DOHH2 (cell line): ENCODE results near the gene CAMTA1.

Source experiments
- H3F3A ChIP-seq: fragments of 200-600 bp; sonication (generic), shearing (Covaris generic); 2 replicates; pipeline ENCODE4 v1.6.0; 2016; ENCODE audit warnings: antibody characterized with exemption, mild to moderate bottlenecking; ENCODE audit not compliant: control insufficient read depth, insufficient read depth
- H3K27ac ChIP-seq: fragments of 200-600 bp; sonication (generic); 2 replicates; pipeline ENCODE4 v1.5.1; 2014; ENCODE audit warnings: low read depth, mild to moderate bottlenecking, low read length, moderate library complexity
- H3K27me3 ChIP-seq: fragments of 200-600 bp; sonication (generic); 2 replicates; pipeline ENCODE4 v1.6.1; 2014; ENCODE audit warnings: mild to moderate bottlenecking, low read length, mixed read lengths; ENCODE audit not compliant: control insufficient read depth
- H3K36me3 ChIP-seq: fragments of 200-600 bp; sonication (generic); 2 replicates; pipeline ENCODE4 v1.6.1; 2014; ENCODE audit warnings: mild to moderate bottlenecking, low read length, moderate library complexity, mixed read lengths; ENCODE audit not compliant: control insufficient read depth
- H3K4me1 ChIP-seq: fragments of 200-600 bp; sonication (generic); 2 replicates; pipeline ENCODE4 v1.6.1; 2014; ENCODE audit warnings: mild to moderate bottlenecking, low read length, mixed read lengths; ENCODE audit not compliant: control insufficient read depth
- H3K4me2 ChIP-seq: fragments of 200-600 bp; sonication (generic); 2 replicates; pipeline ENCODE4 v1.6.0; 2014; ENCODE audit warnings: mild to moderate bottlenecking, low read length, moderate library complexity
- H3K4me3 ChIP-seq: fragments of 200-600 bp; sonication (generic); 2 replicates; pipeline ENCODE4 v1.5.1; 2014; ENCODE audit warnings: mild to moderate bottlenecking, low read length, mixed read lengths
- H3K79me2 ChIP-seq: fragments of 200-600 bp; sonication (generic); 2 replicates; pipeline ENCODE4 v1.6.1; 2014; ENCODE audit warnings: mild to moderate bottlenecking, low read length, mixed read lengths; ENCODE audit not compliant: control insufficient read depth
- H3K9me2 ChIP-seq: fragments of 200-600 bp; sonication (generic); replicated peaks from 2 replicates; pipeline ENCODE4 v1.6.1; 2014; ENCODE audit warnings: mild to moderate bottlenecking, low read length, mixed read lengths; ENCODE audit not compliant: control insufficient read depth
- H3K9me3 ChIP-seq: fragments of 200-600 bp; sonication (generic); 2 replicates; pipeline ENCODE4 v1.6.1; 2014; ENCODE audit warnings: antibody characterized with exemption, low read length, mixed read lengths; ENCODE audit not compliant: control insufficient read depth, insufficient read depth
- H4K20me1 ChIP-seq: fragments of 200-600 bp; sonication (generic); 2 replicates; pipeline ENCODE4 v1.6.0; 2014; ENCODE audit warnings: low read depth, mild to moderate bottlenecking, antibody characterized with exemption, low read length, moderate library complexity; ENCODE audit not compliant: control insufficient read depth, insufficient read depth
- CTCF ChIP-seq: fragments of 200-600 bp; sonication (generic); IDR thresholded peaks from one replicate; pipeline ENCODE4 v1.5.1; 2014; ENCODE audit warnings: antibody characterized with exemption, mild to moderate bottlenecking, low read depth, low read length; ENCODE audit not compliant: poor library complexity, severe bottlenecking
- EZH2phosphoT487 ChIP-seq: fragments of 200-600 bp; sonication (generic); IDR thresholded peaks from 2 replicates; pipeline ENCODE4 v1.6.1; 2017; ENCODE audit warnings: borderline replicate concordance, mild to moderate bottlenecking, antibody characterized with exemption, low read length, moderate library complexity, mixed read lengths

CAMTA1 gene

DNA sequence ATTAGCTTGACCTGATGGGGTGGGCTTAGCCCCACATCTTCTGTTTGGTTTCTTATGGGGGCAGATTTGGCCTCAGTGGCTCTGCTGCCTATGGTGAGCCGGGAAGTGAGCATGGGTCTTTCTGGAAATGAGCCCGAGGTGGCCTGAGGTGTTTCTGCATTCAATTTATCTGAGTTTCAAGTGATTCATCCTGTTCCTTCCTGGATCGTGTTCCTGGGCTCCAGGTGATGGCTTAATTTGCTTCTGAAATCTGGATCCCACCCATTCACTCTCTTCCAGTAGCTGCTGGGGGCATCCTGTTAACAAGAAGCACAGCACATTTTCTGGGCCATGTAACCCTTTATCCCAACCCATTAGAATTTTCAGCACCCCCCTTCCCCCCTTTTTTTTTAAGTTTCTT lies 324.6 kb downstream of the CAMTA1 start:
- H3K9me3 ChIP-seq = no peaks in the 10 kb centered on the region
- no peaks in the 10 kb centered on the region for H4K20me1 ChIP-seq
- no peak overlapping the region for H3K4me3 ChIP-seq
- H3K36me3 ChIP-seq = no peaks in the 10 kb centered on the region
- H3K9me2 ChIP-seq = no peaks in the 10 kb centered on the region
- no peaks in the 10 kb centered on the region for H3F3A ChIP-seq
- H3K27ac ChIP-seq = no peak overlapping the region
- no peaks in the 10 kb centered on the region for H3K27me3 ChIP-seq
- no peak overlapping the region for H3K4me2 ChIP-seq
- TF ChIP-seq CTCF (no peak), EZH2phosphoT487 (no peak)
- no peaks in the 10 kb centered on the region for H3K79me2 ChIP-seq
- no peaks in the 10 kb centered on the region for H3K4me1 ChIP-seq

DNA sequence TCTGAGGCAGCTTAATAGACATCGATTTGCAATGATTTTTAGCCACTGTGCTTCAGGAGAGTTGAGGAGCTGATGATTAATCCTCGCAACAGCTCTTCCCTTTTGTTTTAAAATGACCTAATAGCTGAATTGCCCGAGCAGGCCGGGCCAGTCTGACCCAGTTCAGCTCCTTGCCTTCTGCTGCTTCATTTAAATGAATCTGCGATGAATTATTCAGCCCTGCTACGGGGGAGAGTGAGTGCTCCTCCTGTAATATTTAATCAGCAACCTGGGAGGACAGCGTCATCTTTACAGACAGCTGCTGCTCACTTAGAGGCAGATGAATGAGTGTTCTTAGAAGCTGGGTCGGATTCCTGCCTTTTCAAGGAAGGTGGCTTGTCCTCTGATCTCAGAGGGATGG lies 325.1 kb downstream of the CAMTA1 start:
- Histone ChIP-seq H3K27ac (no peak overlapping the region), H3K79me2 (no peaks in the 10 kb centered on the region), H3K36me3 (no peaks in the 10 kb centered on the region), H3K27me3 (no peaks in the 10 kb centered on the region), H3K4me2 (no peak overlapping the region), H4K20me1 (no peaks in the 10 kb centered on the region), H3K9me2 (no peaks in the 10 kb centered on the region), H3K9me3 (no peaks in the 10 kb centered on the region), H3F3A (no peaks in the 10 kb centered on the region), H3K4me3 (no peak overlapping the region), H3K4me1 (no peaks in the 10 kb centered on the region)
- TF ChIP-seq CTCF (no peak), EZH2phosphoT487 (no peak)

DNA sequence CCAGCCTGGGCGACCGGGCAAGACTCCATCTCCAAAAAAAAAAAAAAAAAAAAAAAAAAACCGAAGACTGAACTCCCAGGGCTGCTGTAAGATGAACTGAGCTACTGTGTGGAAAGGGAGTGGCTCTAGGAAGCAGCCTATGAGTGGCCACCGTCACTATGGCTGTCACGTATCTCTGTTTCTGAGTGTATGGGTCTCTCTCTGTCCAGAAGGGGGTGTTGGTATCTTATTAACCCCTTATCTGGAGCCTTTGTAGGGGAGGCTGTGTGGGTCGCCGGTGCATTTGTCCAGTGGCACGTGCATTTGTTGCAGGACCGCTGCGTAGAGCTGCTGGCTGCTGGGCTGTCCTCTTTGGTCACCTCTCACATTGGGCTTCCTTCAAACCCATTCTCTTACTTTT lies 326.6 kb downstream of the CAMTA1 start:
- Histone ChIP-seq H3K4me3 (no peak overlapping the region), H3K4me2 (no peak overlapping the region), H3K27ac (no peak overlapping the region), H3K9me3 (no peaks in the 10 kb centered on the region), H3K9me2 (no peaks in the 10 kb centered on the region), H3K36me3 (no peaks in the 10 kb centered on the region), H4K20me1 (no peaks in the 10 kb centered on the region), H3K79me2 (no peaks in the 10 kb centered on the region), H3K4me1 (no peaks in the 10 kb centered on the region), H3F3A (no peaks in the 10 kb centered on the region), H3K27me3 (no peaks in the 10 kb centered on the region)
- TF ChIP-seq CTCF (no peak), EZH2phosphoT487 (no peak)

DNA sequence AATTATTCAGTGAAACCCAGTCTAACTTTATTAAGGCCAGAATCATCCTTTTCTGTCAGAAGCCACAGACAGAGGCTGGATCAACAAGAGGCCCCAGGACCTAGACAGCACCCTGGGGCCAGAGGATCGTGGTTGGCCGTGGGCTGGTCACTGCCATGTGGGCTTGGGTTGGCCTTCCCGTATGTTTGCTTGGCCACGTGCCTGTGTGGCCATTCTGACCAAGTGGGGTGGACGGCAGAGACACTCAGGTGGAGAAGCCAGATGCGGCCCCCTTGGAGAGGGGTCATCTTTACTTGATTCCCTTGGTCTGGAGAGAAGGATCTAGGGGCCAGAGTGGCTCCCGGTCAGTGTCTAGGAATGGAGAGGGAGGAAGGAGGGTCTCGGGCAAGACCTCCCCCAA lies 327.9 kb downstream of the CAMTA1 start:
- Histone ChIP-seq H3K9me2 (no peaks in the 10 kb centered on the region), H3K27ac (no peak overlapping the region), H3K4me1 (no peaks in the 10 kb centered on the region), H3K4me2 (no peak overlapping the region), H4K20me1 (no peaks in the 10 kb centered on the region), H3K36me3 (no peaks in the 10 kb centered on the region), H3K79me2 (no peaks in the 10 kb centered on the region), H3K9me3 (no peaks in the 10 kb centered on the region), H3K4me3 (no peak overlapping the region), H3F3A (no peaks in the 10 kb centered on the region), H3K27me3 (no peaks in the 10 kb centered on the region)
- TF ChIP-seq EZH2phosphoT487 (no peak), CTCF (no peak)
